HG02852 (cell line): ENCODE measurements around the gene LAMC3.
"Not testable (repeated sequence)": the region's sequence is repeated elsewhere in the genome, so short reads cannot be mapped to it uniquely, and the experiment has no call there.

Experiments used
- ATAC-seq: cut with Tn5 transposase; IDR thresholded peaks from one replicate; pipeline ENCODE4 v1.9.1; 2021; ENCODE audit warnings: mild to moderate bottlenecking, moderate library complexity; ENCODE audit not compliant: unreplicated experiment

The LAMC3 gene

GRCh38 chr9:131095666-131096268 is 86.8 kb downstream of the LAMC3 start:
- ATAC-seq = no peak

DNA sequence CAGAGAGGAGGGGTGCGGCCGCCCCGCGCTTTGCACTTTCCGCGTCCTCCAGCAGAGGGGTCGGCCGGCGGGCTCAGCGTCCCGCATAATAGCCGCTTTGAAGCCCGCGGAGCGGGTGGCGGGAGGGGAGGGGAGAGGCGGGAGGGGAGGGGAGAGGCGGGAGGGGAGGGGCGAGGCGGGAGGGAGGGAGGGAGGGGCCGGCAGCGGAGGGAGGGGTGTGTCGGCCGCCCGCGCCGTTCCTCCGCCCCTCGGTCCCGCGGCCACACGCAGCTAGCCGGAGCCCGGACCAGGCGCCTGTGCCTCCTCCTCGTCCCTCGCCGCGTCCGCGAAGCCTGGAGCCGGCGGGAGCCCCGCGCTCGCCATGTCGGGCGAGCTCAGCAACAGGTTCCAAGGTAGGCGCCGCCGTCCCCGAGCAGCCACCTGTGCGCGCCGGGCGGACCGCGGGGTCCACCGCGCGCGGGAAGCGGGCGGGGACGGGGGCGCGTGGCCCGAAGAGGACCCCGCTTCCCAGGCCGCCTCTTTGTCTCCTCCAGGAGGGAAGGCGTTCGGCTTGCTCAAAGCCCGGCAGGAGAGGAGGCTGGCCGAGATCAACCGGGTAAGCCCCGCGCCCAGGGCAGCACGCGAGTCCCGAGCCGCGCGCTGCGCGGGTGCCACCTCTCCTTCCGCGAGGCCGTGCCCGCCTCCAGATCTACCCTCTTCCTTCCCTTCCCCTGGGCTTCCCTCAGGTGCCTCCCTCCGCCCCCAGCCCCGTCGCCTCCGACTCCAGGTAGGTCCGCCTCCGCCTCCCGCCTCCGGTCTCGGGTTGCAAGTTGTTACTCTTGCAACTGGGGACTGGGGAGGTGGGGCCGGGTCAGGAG is 87.5 kb downstream of the LAMC3 start, which contains the start of gene AIF1L:
Gene AIF1L, plus strand, starts transcription at position 263 of the 857 bp plus-strand sequence. Its CDS starts 99 bp downstream, at position 362.
- ATAC-seq = no peak

DNA sequence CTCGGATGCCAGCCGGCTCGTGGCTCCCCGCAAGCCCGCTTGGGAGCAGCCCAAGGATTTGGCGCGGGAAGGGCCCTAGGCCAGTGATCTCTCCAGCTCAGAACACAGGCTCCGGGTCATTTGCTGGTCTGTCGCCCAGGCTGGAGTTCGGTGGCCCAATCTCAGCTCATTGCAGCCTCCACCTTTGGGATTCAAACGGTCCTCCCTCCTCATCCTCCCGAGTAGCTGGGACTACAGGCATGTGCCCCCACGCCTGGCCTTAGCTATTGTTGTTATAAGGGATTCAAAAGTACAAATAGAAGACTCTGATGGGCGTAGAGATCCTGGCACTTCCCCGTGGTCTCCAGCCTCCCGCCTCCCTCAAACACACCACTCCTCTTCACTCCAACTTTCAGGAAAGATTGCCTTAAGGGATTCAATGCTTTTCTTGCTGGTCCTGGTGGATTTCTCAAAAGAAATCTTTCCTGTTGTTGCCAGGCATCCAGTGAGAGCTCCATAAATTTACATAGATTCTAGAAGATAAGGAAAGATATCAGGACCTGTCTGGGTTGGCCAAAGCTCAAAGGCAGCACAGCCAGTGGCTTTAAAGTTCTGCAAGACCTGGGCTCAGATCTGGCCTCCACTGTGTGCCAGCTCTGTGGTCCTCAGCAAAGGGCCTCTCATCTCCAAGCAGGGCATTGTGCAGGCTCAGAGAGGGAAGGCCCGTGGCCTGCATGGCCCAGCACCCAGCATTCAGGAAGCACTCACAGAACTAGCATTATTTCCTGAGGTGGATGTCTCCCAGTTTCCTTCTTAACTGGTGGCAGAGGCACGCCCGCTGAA is 88.4 kb downstream of the LAMC3 start:
- no peak for ATAC-seq

GRCh38 chr9:131097948-131098278 is 88.9 kb downstream of the LAMC3 start:
- ATAC-seq = no peak

DNA sequence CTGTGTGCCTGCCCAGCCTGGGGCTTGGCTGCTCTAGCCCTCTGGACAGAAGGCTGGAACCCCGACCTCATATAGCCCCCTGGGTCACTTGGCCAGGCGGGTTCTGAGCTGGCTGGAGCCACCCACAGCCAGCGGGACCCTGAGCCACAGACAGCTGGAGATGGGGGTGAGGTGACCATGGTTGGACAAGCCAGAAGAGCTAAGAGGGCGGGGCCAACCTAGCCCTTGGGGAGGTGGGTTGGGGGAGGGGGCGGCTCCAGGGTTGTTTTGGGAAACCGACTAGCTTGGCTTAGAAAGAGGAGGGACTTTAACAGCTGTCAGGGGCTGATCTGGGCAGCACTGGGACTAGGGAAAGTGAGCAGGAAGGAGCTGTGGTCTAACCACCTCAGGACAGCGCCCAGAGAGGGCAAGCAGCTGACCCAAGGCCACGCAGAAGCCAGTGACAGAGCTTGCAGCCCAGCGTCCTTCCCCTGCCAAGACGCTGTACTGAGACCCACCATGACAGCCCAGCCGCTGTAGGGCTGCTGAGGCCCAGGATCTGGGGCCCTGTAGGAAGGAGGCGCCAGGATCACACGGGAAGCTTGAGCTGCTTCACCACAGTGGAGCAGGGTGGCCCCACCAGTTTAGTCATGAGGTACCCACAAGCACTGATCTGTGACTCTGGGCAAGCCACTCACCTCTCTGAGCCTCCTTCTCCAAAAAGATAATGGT is 89.6 kb downstream of the LAMC3 start:
- ATAC-seq = no peak

- no peak for ATAC-seq
These were observed 90.2 kb downstream of the LAMC3 start for GRCh38 chr9:131099102-131099606.

DNA sequence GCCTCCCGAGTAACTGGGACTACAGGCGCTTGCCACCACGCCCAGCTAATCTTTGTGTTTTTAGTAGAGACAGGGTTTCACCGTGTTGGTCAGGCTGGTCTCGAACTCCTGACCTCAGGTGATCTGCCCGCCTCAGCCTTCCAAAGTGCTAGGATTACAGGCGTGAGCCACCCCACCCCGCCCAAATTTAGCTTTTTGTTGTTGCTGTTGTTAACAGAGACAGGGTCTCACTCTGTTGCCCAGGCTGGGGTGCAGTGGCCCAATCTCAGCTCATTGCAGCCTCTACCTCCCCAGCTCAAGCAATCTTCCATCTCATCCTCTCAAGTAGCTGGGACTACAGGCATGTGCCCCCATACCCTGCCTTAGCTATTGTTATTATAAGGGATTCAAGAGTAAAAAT is 90.9 kb downstream of the LAMC3 start:
- not testable (repeated sequence) for ATAC-seq

DNA sequence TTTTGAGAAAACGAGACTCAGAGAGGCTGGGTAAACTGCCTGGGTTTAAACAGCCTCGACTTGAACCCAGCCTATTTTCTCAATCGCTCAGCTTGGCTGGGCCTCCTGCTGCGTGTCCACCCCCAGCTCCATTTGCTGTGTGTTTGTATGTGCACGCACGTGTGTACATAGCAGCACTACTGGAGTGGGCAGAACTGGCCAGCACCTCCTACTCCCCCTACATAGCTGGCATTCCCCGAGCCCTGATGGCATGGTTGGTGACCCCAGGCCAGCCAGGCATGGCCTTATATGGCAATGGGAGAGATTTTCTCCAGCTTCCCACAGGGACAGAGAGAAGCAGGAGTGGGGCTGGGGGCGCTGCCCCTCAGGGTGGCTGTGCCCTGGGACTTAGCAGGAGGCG is 91.5 kb downstream of the LAMC3 start:
- no peak for ATAC-seq

DNA sequence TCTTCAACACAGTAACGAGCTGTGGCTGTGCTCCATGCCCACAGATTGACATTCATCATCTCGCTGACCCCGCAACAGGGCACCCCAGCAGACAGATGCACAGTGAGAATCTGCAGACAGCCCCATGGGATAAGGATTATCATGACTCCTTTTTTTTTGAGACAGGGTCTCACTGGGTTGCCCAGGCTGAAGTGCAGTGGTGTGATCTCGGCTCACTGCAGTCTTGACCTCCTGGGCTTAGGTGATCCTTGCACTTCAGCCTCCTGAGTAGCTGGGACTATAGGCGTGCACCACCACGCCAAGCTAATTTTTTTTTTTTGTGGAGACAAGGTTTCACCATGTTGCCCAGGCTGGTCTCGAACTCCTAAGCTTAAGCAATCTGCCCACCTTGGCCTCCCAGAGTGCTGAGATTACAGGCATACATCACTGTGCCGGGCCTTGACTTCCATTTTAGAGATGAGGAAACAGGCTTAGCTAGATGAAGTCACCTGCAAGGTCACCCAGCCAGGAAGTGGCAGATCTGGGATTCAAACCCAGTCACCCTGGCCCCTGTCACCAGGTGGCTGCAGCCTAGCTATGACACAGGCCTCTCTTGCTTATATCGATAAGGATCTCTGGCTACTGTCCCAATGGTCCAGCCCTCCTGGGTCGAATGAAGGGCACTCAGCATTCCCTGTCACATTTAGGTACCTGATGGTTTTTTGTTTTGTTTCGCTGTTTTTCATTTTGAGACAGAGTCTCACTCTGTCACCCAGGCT is 92.4 kb downstream of the LAMC3 start:
- no peak for ATAC-seq

- no peak for ATAC-seq
These were observed 94.0 kb downstream of the LAMC3 start for GRCh38 chr9:131103024-131103423.

- ATAC-seq = no peak
These were observed 94.6 kb downstream of the LAMC3 start for GRCh38 chr9:131103535-131103934.

- no peak for ATAC-seq
These were observed 95.2 kb downstream of the LAMC3 start for GRCh38 chr9:131104016-131104740.

DNA sequence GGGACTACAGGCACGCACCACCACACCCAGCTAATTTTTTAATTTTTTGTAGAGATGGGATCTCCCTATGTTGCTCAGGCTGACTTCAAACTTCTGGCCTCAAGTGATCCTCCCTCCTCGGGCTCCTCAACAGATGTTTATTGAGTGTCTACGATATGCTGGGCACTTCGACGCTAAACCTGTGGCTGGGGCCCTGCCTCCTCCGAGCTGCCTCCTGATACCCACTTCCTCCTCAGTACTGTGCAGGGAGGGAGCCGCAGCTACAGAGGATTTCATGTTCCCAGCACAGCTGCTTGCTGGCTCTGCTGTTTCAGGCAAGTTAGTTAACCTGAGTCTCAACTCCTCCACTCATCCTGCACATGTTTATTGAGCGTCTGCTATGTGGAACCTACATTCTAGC is 97.0 kb downstream of the LAMC3 start:
- no peak for ATAC-seq

- ATAC-seq = no peak
These were observed 98.8 kb downstream of the LAMC3 start for GRCh38 chr9:131107760-131108159.

- ATAC-seq = no peak
These were observed 102.3 kb downstream of the LAMC3 start for GRCh38 chr9:131111186-131111853.

DNA sequence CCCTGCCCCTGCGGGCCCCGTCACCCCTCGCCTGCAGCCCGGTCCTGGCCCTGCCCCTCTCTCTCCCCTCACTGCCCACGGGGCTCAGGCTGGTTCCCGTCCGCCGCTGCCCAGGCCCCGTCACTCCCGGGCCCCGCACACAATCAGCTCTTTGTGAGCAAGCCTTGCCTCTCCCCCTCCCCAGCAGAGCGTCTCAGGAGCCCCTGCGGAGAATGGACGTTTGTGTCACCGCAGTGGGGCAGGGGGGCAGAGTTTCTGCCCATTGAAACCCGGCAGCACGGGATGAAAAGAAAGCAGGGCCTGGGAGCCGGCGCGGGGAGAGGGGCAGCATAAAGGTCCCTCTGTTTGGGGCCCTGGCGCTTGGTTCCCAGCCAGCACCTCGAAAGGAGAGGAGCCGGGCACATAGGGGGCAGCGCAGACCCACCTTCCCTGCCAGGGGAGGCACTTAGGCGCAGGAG is 102.9 kb downstream of the LAMC3 start:
- no peak for ATAC-seq

- ATAC-seq = no peak
These were observed 103.6 kb downstream of the LAMC3 start for GRCh38 chr9:131112374-131113154.

DNA sequence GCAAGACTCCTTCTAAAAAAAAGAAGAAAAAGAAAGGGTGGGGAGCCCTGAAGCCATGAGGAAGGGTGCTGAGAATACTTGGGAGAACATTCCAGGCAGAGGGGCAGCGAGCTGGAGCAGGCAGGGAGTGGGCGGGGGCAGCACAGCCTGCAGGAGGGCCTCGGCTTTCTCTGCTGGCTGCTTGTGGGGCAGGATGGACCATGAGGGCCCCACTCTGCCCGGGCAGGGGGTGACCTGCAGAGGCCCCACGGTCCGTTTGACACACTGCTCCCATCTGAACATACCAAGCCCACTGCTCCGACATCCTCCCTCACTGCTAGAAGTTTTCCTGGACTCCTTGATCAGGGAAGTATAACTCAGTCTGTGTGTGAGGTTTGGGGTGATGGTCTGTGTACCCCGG is 104.7 kb downstream of the LAMC3 start:
- no peak for ATAC-seq
